HL-60 (cell line): Measurements from ENCODE around the gene CPT1B.

Experiments used
- DNase-seq, 2 experiments: peaks; one replicate each; pipeline ENCODE4 v3.0.0-alpha.2; 2010 to 2020; ENCODE audit warnings: low read depth in 1 of 2, low spot score in 1 of 2
- H3K27ac ChIP-seq: fragments of 250-450 bp; sonication (Bioruptor Pico); replicated peaks from 2 replicates; pipeline ENCODE4 v1.5.1; 2020; ENCODE audit warnings: mild to moderate bottlenecking, moderate library complexity
- H3K27me3 ChIP-seq: fragments of 250-450 bp; sonication (Bioruptor Pico); 2 replicates; pipeline ENCODE4 v1.5.1; 2021; ENCODE audit warnings: mild to moderate bottlenecking, moderate library complexity; ENCODE audit not compliant: insufficient read depth, poor library complexity, severe bottlenecking
- H3K4me3 ChIP-seq: replicated peaks from 2 replicates; pipeline ENCODE4 v1.5.1; 2011; ENCODE audit warnings: mild to moderate bottlenecking, control low read depth, low read length; ENCODE audit not compliant: insufficient read depth
- CTCF ChIP-seq: IDR thresholded peaks from one replicate; pipeline ENCODE4 v1.5.1; 2011; ENCODE audit warnings: low read length, control low read depth, inconsistent platforms; ENCODE audit not compliant: insufficient read depth
- GABPA ChIP-seq: IDR thresholded peaks from 2 replicates; pipeline ENCODE4 v1.6.1; 2012; ENCODE audit warnings: low read depth
- POLR2AphosphoS5 ChIP-seq: IDR thresholded peaks from 2 replicates; pipeline ENCODE4 v1.6.1; 2012; ENCODE audit warnings: low read depth
- REST ChIP-seq: IDR thresholded peaks from 2 replicates; pipeline ENCODE4 v1.6.1; 2012; ENCODE audit warnings: low read depth; ENCODE audit not compliant: insufficient replicate concordance
- SPI1 ChIP-seq: IDR thresholded peaks from 2 replicates; pipeline ENCODE4 v1.6.1; 2012; ENCODE audit warnings: low read depth, mild to moderate bottlenecking, borderline replicate concordance

Gene CPT1B

GRCh38 chr22:50529897-50530579 lies 48.2 kb downstream of the CPT1B start, which contains the start of gene TYMP:
Gene TYMP (minus strand): TSS chr22:50530012. CDS start chr22:50529709, 303 bp downstream.
- H3K27me3 ChIP-seq, result no peaks in the 10 kb centered on the region
- H3K4me3 ChIP-seq, result peak within 1 kb of the TSS; percentile 58
- peak within 1 kb of the TSS; percentile 99 for H3K27ac ChIP-seq
- peak; percentile 91; the same call in 1 of the 2 replicates for TF ChIP-seq POLR2AphosphoS5
- TF ChIP-seq CTCF, result no peak
- no peak for TF ChIP-seq SPI1
- TF ChIP-seq GABPA, result no peak
- TF ChIP-seq REST, result peak; percentile 50
- peak; percentile 87 to 88 for DNase-seq

- H3K27ac ChIP-seq, result peak overlapping the region; percentile 99
- no peak for DNase-seq
- TF ChIP-seq GABPA (no peak), POLR2AphosphoS5 (peak; percentile 23; the same call in 1 of the 2 replicates)
- no peaks in the 10 kb centered on the region for H3K27me3 ChIP-seq
- peak overlapping the region; percentile 58 for H3K4me3 ChIP-seq
These were observed 48.8 kb downstream of the CPT1B start for GRCh38 chr22:50529416-50529896.

GRCh38 chr22:50528682-50529415 lies 49.4 kb downstream of the CPT1B start:
- no peaks in the 10 kb centered on the region for H3K27me3 ChIP-seq
- H3K4me3 ChIP-seq, result peak overlapping the region; percentile 58
- TF ChIP-seq REST (no peak), GABPA (no peak), SPI1 (no peak)
- no peak for DNase-seq
- H3K27ac ChIP-seq, result no peak overlapping the region

GRCh38 chr22:50527921-50528681 lies 50.1 kb downstream of the CPT1B start:
- Histone ChIP-seq H3K27me3 (no peaks in the 10 kb centered on the region), H3K4me3 (no peak overlapping the region), H3K27ac (no peak overlapping the region)
- TF ChIP-seq CTCF, result no peak
- TF ChIP-seq SPI1, result no peak
- TF ChIP-seq REST, result no peak
- TF ChIP-seq GABPA, result no peak
- no peak; the same call in 1 of the 2 replicates for TF ChIP-seq POLR2AphosphoS5
- no peak for DNase-seq
